GM12801 (cell line): ENCODE results near the gene SDCCAG8.

Experiments used
- TF ChIP-seq, protein P1 (sequence below): IDR thresholded peaks from one replicate; pipeline ENCODE4 v1.5.1; 2011; ENCODE audit warnings: control low read depth; ENCODE audit not compliant: insufficient read length; ENCODE audit errors: extremely low read depth

Gene SDCCAG8

DNA sequence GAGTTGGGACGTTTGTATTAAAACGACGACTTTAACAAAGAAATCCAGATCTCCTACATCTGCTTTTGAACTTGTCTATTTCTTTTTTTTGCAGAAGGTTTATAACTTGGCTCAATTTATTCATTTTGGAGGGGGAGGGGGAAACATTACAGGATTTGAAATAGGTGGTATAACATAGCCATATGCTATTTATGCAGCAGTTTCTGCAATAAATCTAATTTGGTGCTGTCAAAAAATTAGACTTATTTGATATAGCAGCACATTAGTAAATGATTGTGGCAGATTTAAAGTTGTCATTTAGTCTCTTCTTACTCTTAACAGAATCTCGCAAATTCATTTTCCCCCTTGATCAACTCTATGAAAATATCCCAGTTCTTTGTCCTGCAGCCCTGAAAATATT is 138.2 kb downstream of the SDCCAG8 start:
- TF ChIP-seq, protein P1, sequence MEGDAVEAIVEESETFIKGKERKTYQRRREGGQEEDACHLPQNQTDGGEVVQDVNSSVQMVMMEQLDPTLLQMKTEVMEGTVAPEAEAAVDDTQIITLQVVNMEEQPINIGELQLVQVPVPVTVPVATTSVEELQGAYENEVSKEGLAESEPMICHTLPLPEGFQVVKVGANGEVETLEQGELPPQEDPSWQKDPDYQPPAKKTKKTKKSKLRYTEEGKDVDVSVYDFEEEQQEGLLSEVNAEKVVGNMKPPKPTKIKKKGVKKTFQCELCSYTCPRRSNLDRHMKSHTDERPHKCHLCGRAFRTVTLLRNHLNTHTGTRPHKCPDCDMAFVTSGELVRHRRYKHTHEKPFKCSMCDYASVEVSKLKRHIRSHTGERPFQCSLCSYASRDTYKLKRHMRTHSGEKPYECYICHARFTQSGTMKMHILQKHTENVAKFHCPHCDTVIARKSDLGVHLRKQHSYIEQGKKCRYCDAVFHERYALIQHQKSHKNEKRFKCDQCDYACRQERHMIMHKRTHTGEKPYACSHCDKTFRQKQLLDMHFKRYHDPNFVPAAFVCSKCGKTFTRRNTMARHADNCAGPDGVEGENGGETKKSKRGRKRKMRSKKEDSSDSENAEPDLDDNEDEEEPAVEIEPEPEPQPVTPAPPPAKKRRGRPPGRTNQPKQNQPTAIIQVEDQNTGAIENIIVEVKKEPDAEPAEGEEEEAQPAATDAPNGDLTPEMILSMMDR, result no peak

DNA sequence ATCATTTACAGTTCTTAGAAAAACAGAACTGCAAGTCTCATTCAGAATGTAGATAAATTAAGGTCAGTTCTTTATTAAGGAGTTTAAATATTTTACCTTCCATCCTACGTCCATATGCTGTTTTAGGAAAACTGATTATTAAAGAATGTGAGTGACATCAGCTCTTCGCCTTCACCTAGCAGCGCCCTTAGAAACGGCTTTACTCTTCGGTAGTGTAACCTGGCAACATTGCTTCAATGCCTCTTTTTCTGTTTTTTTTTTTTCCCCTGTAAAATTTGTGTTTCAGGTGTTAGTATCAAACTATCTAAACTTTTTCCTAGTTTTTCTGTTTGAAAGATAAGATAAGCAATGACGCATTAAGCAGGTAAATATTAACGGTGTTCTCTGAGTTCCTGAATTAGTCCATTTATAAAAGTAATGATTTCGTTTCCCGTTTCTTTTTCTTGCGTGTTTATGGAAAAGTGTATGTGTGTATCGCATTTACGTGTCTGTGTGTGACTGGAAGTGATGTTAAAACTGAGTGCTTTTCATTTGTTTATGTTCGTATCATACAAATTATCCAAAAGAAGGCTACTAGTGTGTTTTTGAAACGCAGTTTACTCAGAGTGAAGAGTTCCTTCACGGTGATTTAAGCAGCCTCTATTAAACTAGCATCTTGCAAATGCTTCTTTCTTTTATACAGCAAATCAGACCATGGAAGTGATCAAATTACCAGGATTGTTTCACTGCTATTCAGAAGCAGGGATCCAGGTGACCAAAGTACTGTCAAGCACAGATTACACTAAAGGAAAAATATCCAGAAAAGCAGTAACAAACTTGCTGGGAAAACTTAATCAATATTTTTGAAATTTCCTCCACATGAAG is 139.0 kb downstream of the SDCCAG8 start:
- TF ChIP-seq, protein P1, result no peak

DNA sequence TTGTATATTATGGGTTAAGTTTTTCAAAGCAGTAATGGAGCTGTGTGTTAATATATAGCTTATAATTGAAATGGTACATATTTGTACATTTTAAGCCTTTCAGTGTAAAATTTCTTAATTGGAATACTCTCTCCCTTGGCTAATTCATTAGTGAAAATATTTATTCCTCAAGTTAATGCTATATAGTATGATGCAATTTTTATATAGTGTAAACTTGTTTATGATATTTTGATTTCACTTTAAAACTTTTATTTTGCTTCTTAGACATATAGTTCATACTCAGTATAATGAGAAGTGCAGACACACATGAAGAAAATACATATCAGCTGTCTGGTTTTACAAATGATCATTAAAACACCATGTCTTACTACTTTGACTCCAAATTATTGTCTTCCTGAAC is 140.6 kb downstream of the SDCCAG8 start:
- TF ChIP-seq, protein P1, result no peak

DNA sequence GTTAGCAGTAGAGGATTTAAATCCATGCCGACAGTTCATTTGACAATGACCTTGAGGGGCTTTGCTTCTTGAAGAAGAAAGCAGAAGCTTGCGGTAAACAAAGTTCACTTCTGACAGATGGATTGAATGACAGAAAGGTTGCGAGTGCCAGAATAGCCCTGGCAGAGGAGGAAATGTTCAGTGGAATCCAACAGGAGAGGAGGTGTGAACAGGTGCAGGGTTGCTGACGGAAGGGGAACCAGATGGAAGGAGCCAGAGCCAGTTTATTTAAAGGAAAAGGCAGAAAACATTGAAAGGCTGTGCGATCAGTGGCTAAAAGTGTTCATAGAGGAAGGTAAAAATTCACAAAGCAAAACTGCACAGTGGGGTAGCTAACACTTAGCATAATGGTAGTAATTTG is 141.0 kb downstream of the SDCCAG8 start:
- TF ChIP-seq, protein P1, result no peak

DNA sequence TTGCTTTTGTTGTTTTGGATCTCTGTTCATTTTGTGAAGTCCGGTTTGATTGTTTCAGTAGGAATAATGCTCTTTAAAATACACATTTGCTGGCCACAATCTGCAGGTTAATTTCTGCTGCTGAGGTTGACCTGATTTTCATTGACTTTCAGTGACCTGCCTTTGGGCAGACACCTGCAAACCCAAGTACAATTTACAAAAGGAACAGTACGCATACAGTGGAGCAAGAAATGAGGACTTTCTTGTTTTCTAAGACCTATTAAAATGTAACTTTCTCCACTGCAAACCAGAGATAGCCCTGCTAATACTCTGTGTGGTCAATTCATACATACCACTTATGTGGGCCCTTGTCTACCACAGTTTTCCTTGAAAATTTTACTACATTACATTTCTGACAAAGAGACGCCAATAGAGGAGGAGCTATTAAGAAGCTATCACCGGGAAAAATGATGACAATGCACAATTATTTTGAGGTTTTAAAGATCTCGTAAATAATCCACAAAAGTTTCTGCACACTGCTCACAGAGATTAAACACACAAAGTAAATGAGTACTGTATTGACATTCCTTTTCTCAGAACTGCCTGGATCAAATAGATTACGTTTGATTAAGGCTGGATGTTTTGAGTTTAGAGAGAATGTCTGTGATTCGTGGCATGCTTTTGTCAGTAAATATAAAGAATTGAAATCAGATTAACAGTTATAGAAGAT is 141.9 kb downstream of the SDCCAG8 start:
- TF ChIP-seq, protein P1, result no peak

DNA sequence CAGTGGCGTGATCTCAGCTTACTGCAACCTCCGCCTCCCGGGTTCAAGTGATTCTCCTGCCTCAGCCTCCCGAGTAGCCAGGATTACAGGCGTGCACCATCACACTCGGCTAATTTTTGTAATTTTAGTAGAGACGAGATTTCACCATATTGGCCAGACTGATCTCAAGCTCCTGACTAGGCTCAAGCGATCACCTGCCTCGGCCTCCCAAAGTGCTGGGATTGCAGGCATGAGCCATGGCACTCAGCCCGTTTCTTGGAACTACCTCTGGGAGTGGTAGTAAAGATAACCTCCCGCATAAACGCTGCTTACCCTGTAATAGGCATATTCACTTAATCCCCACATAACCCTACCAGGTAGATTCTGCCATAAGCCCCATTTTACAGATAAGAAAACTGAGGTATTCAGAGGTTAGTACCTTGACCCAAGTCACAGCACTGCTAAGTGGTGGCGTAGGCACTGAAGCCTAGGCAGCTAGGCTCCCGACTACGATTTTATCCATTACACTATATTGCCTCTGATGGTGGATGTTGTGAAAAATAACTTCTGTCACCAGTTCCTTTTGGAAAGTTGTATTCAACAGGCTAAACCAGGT is 143.8 kb downstream of the SDCCAG8 start:
- TF ChIP-seq, protein P1, result no peak

DNA sequence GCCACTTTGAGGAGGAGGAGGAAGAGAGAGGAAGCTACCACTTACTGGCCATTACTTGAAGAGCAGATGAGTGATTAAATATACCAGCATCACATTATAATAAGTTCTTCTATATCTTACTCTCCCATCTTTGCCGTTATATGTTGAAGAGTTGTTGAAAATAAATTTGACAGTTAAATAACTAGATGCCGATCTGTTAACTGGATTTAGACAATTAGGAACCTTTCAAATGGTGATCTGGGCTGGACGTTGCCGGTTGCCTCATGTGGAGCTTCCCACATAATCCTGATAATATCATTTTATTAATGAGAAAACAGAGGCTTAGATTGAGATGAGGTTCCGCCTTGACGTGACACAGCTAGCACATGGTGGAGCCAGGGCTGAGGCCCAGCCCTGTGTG is 147.0 kb downstream of the SDCCAG8 start:
- TF ChIP-seq, protein P1, result no peak
